PFSK-1 (cell line): ENCODE measurements around the gene PLXNC1.

Source experiments
- POLR2AphosphoS5 ChIP-seq: IDR thresholded peaks from 2 replicates; pipeline ENCODE4 v1.6.1; 2012; ENCODE audit warnings: low read depth, mild to moderate bottlenecking, control low read depth, low read length, moderate library complexity
- REST ChIP-seq, 2 experiments: IDR thresholded peaks; 2 replicates each; pipeline versions ENCODE4 v1.6.1 to v1.8.0; 2011 to 2012; ENCODE audit warnings: low read depth in 2 of 2, low read length in 2 of 2, control low read depth in 1 of 2, inconsistent platforms in 1 of 2, mild to moderate bottlenecking in 1 of 2, moderate library complexity in 1 of 2; ENCODE audit not compliant: insufficient read depth in 1 of 2
- SIN3A ChIP-seq: IDR thresholded peaks from 2 replicates; pipeline ENCODE4 v1.6.1; 2012; ENCODE audit warnings: mild to moderate bottlenecking, low read length, moderate library complexity, borderline replicate concordance; ENCODE audit not compliant: insufficient read depth
- TAF1 ChIP-seq: IDR thresholded peaks from 2 replicates; pipeline ENCODE4 v1.6.1; 2012; ENCODE audit warnings: low read length, control low read depth, borderline replicate concordance; ENCODE audit not compliant: insufficient read depth

GRCh38 chr12:94183708-94184379 lies 35.5 kb downstream of the PLXNC1 start:
- TF ChIP-seq SIN3A: no peak
- TF ChIP-seq REST (IDR thresholded peaks at IDR 0.05; ENCODE audit: insufficient read depth in 1 of 2, low read depth in 2 of 2, low read length in 2 of 2): no peak
- TF ChIP-seq POLR2AphosphoS5: no peak
- no peak for TF ChIP-seq TAF1
